Tibial artery (tissue), 4 donors: ENCODE measurements around the gene FCER2.

ENCODE experiments used
- DNase-seq, 2 donors: peaks; one replicate each; pipeline ENCODE4 v3.0.0-alpha.2; 2019
- H3K27ac ChIP-seq, 2 donors: fragments of 200-600 bp; sonication (generic) in 1 of 2; 1 replicate in 1 of 2; 2 replicates in 1 of 2; pipeline ENCODE4 v1.5.1; 2018 to 2019; ENCODE audit warnings: mild to moderate bottlenecking in 1 of 2
- H3K27me3 ChIP-seq, 2 donors: fragments of 200-600 bp; sonication (generic) in 1 of 2; one replicate each; pipeline versions ENCODE4 v1.5.1 to v1.6.0; 2016 to 2019
- H3K36me3 ChIP-seq, 3 donors: fragments of 200-600 bp; sonication (generic) in 2 of 3; one replicate each; pipeline ENCODE4 v1.5.1; 2016 to 2019; ENCODE audit warnings: mild to moderate bottlenecking in 2 of 3
- H3K4me1 ChIP-seq, 4 donors: fragments of 200-600 bp; sonication (generic) in 2 of 4; 1 replicate in 3 of 4; 2 replicates in 1 of 4; pipeline ENCODE4 v1.5.1; 2016 to 2019
- H3K4me3 ChIP-seq, 2 donors: fragments of 200-600 bp; sonication (generic) in 1 of 2; 1 replicate in 1 of 2; 2 replicates in 1 of 2; pipeline ENCODE4 v1.5.1; 2018 to 2019; ENCODE audit warnings: mild to moderate bottlenecking in 2 of 2
- H3K9me3 ChIP-seq, 3 donors: fragments of 200-600 bp; sonication (generic) in 1 of 3; one replicate each; pipeline ENCODE4 v1.5.1; 2016 to 2019
- CTCF ChIP-seq, 2 experiments: fragments of 200-600 bp in 1 of 2; fragments of 450-650 bp in 1 of 2; IDR thresholded peaks; one replicate each; pipeline ENCODE4 v1.5.1; 2017 to 2019; ENCODE audit warnings: antibody characterized with exemption in 2 of 2, mild to moderate bottlenecking in 1 of 2, moderate library complexity in 1 of 2
- intact Hi-C: fragments of 100-400 bp; cut with DNase I; formaldehyde crosslinking; loops from one replicate; pipeline ENCODE4 v1.15.0; 2023; ENCODE audit warnings: low total_unique reads

The FCER2 gene

GRCh38 chr19:7709932-7710460, 8.1 kb upstream of the FCER2 start:
- Histone ChIP-seq H3K36me3 (no peaks in the 10 kb centered on the region), H3K27me3 (peaks cover 0 to 19% of the 10 kb centered on the region in 2 donors), H3K4me3 (no peak overlapping the region), H3K4me1 (no peaks in the 10 kb centered on the region), H3K27ac (no peak overlapping the region), H3K9me3 (no peaks in the 10 kb centered on the region)
- TF ChIP-seq CTCF (IDR thresholded peaks at IDR 0.05): no peak
- intact Hi-C loops: no loop called here
- DNase-seq: no peak

- DNase-seq: peak in 1 of 2 donors; percentile 29
- peaks cover 0 to 42% of the 10 kb centered on the region in 2 donors for H3K27me3 ChIP-seq
- intact Hi-C loops: no loop called here
- no peaks in the 10 kb centered on the region for H3K36me3 ChIP-seq
- no peaks in the 10 kb centered on the region for H3K9me3 ChIP-seq
- H3K4me3 ChIP-seq: no peak overlapping the region
- no peaks in the 10 kb centered on the region for H3K4me1 ChIP-seq
- H3K27ac ChIP-seq: no peak overlapping the region
- no peak for TF ChIP-seq CTCF (IDR thresholded peaks at IDR 0.05)
Observed at GRCh38 chr19:7706955-7707456, 5.1 kb upstream of the FCER2 start.

- Histone ChIP-seq H3K27me3 (peaks cover 0 to 46% of the 10 kb centered on the region in 2 donors), H3K9me3 (no peaks in the 10 kb centered on the region), H3K36me3 (no peaks in the 10 kb centered on the region), H3K4me3 (no peak overlapping the region), H3K4me1 (no peaks in the 10 kb centered on the region), H3K27ac (no peak overlapping the region)
- TF ChIP-seq CTCF (IDR thresholded peaks at IDR 0.05): no peak
- DNase-seq: no peak
- intact Hi-C loops: no loop called here
Observed at GRCh38 chr19:7706188-7706954, 4.4 kb upstream of the FCER2 start.

GRCh38 chr19:7705387-7706187, 3.7 kb upstream of the FCER2 start:
- H3K27ac ChIP-seq: no peak overlapping the region
- intact Hi-C loops: no loop called here
- TF ChIP-seq CTCF (IDR thresholded peaks at IDR 0.05): no peak
- no peaks in the 10 kb centered on the region for H3K4me1 ChIP-seq
- peak; percentile 45 to 69 for DNase-seq
- H3K27me3 ChIP-seq: peaks cover 0 to 53% of the 10 kb centered on the region in 2 donors
- no peaks in the 10 kb centered on the region for H3K9me3 ChIP-seq
- H3K4me3 ChIP-seq: no peak overlapping the region
- H3K36me3 ChIP-seq: no peaks in the 10 kb centered on the region

GRCh38 chr19:7704280-7705060, 2.5 kb upstream of the FCER2 start:
- Histone ChIP-seq H3K27ac (no peak overlapping the region), H3K4me1 (no peaks in the 10 kb centered on the region), H3K4me3 (no peak overlapping the region), H3K36me3 (no peaks in the 10 kb centered on the region), H3K27me3 (peaks cover 0 to 49% of the 10 kb centered on the region in 2 donors), H3K9me3 (no peaks in the 10 kb centered on the region)
- TF ChIP-seq CTCF (IDR thresholded peaks at IDR 0.05): no peak
- no peak for DNase-seq
- intact Hi-C loops: no loop called here
